HepG2 (cell line): Measurements from ENCODE around the gene UGT2A3. TPM values are rescaled to one million over a fixed set of nuclear protein-coding genes. Genes with fewer than 3 reads are reported as not detected.

Experiments used
- DR1 ChIP-seq: sonication (generic); formaldehyde crosslinking; IDR thresholded peaks from 2 replicates; pipeline ENCODE4 v1.8.0; 2021; ENCODE audit warnings: mild to moderate bottlenecking, missing genetic modification reagents, inconsistent platforms
- DRAP1 ChIP-seq: IDR thresholded peaks from 2 replicates; pipeline ENCODE4 v1.6.1; 2016; ENCODE audit warnings: missing genetic modification reagents, missing compliant biosample characterization
- FOXP1 ChIP-seq, 2 experiments: fragments of 450-650 bp in 1 of 2; IDR thresholded peaks; 2 replicates each; pipeline ENCODE4 v1.6.1; 2017 to 2018; ENCODE audit warnings: antibody characterized with exemption in 1 of 2
- ISL2 ChIP-seq: sonication (generic); formaldehyde crosslinking; IDR thresholded peaks from 2 replicates; pipeline ENCODE4 v1.5.0; 2020; ENCODE audit warnings: missing genetic modification reagents
- MIER2 ChIP-seq: IDR thresholded peaks from 2 replicates; pipeline ENCODE4 v1.6.1; 2016; ENCODE audit warnings: missing biosample characterization, missing genetic modification reagents
- MTA1 ChIP-seq: sonication (generic); formaldehyde crosslinking; IDR thresholded peaks from 2 replicates; pipeline ENCODE4 v1.4.0; 2020; ENCODE audit warnings: missing genetic modification reagents, mild to moderate bottlenecking, borderline replicate concordance
- MXD4 ChIP-seq: IDR thresholded peaks from 2 replicates; pipeline ENCODE4 v1.6.1; 2016; ENCODE audit warnings: mild to moderate bottlenecking, missing biosample characterization, missing genetic modification reagents
- SATB2 ChIP-seq: sonication (generic); formaldehyde crosslinking; IDR thresholded peaks from 2 replicates; pipeline ENCODE4 v1.5.0; 2020; ENCODE audit warnings: missing genetic modification reagents
- SMC3 ChIP-seq: IDR thresholded peaks from 2 replicates; pipeline ENCODE4 v1.6.1; 2011; ENCODE audit warnings: low read length, improper control_type of control experiment
- U2AF2 ChIP-seq: fragments of 200-400 bp; formaldehyde crosslinking; IDR thresholded peaks from 2 replicates; pipeline ENCODE4 v1.6.1; 2017; ENCODE audit warnings: low read depth, mild to moderate bottlenecking, low read length
- ZFP37 ChIP-seq: sonication (generic); formaldehyde crosslinking; IDR thresholded peaks from 2 replicates; pipeline ENCODE4 v1.4.0; 2020; ENCODE audit warnings: missing genetic modification reagents, borderline replicate concordance
- ZNF138 ChIP-seq: sonication (generic); formaldehyde crosslinking; IDR thresholded peaks from 2 replicates; pipeline ENCODE4 v1.5.0; 2020; ENCODE audit warnings: mild to moderate bottlenecking, low read depth, missing genetic modification reagents
- ZNF276 ChIP-seq: sonication (generic); formaldehyde crosslinking; IDR thresholded peaks from 2 replicates; pipeline ENCODE4 v1.4.0; 2020; ENCODE audit warnings: mild to moderate bottlenecking, low read depth, missing genetic modification reagents
- ZNF280B ChIP-seq: sonication (generic); formaldehyde crosslinking; IDR thresholded peaks from 2 replicates; pipeline ENCODE4 v1.5.0; 2020; ENCODE audit warnings: missing genetic modification reagents, mild to moderate bottlenecking, borderline replicate concordance
- ZNF431 ChIP-seq: sonication (generic); formaldehyde crosslinking; IDR thresholded peaks from 2 replicates; pipeline ENCODE4 v1.9.0; 2022; ENCODE audit warnings: missing genetic modification reagents, low read depth, mild to moderate bottlenecking, borderline replicate concordance
- ZNF564 ChIP-seq: sonication (generic); formaldehyde crosslinking; IDR thresholded peaks from 2 replicates; pipeline ENCODE4 v1.8.1; 2023; ENCODE audit warnings: mild to moderate bottlenecking, missing genetic modification reagents
- ZNF614 ChIP-seq: IDR thresholded peaks from 2 replicates; pipeline ENCODE4 v1.6.1; 2018; ENCODE audit warnings: missing biosample characterization, missing genetic modification reagents, inconsistent platforms, borderline replicate concordance
- ZSCAN21 ChIP-seq: sonication (generic); formaldehyde crosslinking; IDR thresholded peaks from 2 replicates; pipeline ENCODE4 v1.8.0; 2022; ENCODE audit warnings: mild to moderate bottlenecking, missing genetic modification reagents, moderate library complexity, borderline replicate concordance
- ZSCAN30 ChIP-seq: sonication (generic); formaldehyde crosslinking; IDR thresholded peaks from 2 replicates; pipeline ENCODE4 v1.5.0; 2020; ENCODE audit warnings: mild to moderate bottlenecking, missing genetic modification reagents
- ZXDC ChIP-seq: sonication (generic); formaldehyde crosslinking; IDR thresholded peaks from 2 replicates; pipeline ENCODE4 v1.5.0; 2020; ENCODE audit warnings: mild to moderate bottlenecking, missing genetic modification reagents
- polyA plus RNA-seq, 8 experiments: library from polyadenylated mRNA; depleted of rRNA in 3 of 8; stranded (reverse) in 7 of 8; unstranded in 1 of 8; fragments of >200 nt; fragmentation: Illumina TruSeq in 4 of 8; extraction: Trizol in 4 of 8; gene quantifications; 2 replicates each; pipeline versions ENCODE4 v1.2.1 to v1.2.3, GENCODE V29; 2011 to 2016; ENCODE audit warnings: low read depth in 4 of 8, missing spikeins in 1 of 8, mixed read lengths in 1 of 8; ENCODE audit not compliant: insufficient read depth in 1 of 8
- total RNA-seq, 5 experiments: library from RNA; depleted of rRNA; stranded (reverse); fragments of >200 nt; fragmentation: Illumina TruSeq; extraction: Trizol; gene quantifications; 2 replicates each; pipeline ENCODE4 v1.2.3, GENCODE V29; 2016; ENCODE audit warnings: low read depth in 1 of 5
- TF ChIP-seq, protein P1 (sequence below): sonication (generic); formaldehyde crosslinking; conservative IDR thresholded peaks from 2 replicates; pipeline ENCODE4 v1.8.0; 2022; ENCODE audit warnings: low read depth, missing genetic modification reagents
- TF ChIP-seq, protein P2 (sequence below): sonication (generic); formaldehyde crosslinking; IDR thresholded peaks from 2 replicates; pipeline ENCODE4 v1.4.0; 2020; ENCODE audit warnings: missing genetic modification reagents

The UGT2A3 gene
- total and polyA plus RNA-seq, 2 of the 13 experiments (the other 11 are each of a cell fraction or from before 2014, with no cell fraction given): 61.3 to 97.2 TPM

DNA sequence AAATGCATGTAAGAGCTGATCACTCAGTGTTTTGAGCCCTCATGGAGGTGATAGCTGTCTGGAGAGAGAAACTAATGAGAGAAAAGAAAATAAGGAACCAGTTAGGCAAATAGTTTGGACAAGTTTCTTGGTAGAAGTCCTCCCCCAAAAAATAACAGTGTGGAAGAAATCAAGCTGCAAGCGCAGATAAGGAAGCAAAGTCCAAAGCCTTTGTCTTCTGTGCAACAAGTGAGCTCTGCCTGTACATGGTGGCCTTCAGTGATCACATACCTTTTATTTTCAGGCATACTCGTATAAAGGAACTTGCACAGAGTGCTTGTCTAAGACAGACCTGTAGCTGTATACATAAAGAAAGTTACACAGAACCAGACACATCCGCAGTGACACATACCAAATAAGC is 2.5 kb upstream of the UGT2A3 start (continued):
- TF ChIP-seq ZNF280B (CRISPR knock-in tag) (no peak), ZNF564 (no peak), ZSCAN21 (no peak), DRAP1 (no peak), MTA1 (CRISPR knock-in tag) (no peak), MXD4 (no peak), ZSCAN30 (CRISPR knock-in tag) (no peak), MIER2 (CRISPR knock-in tag) (no peak), ZNF431 (CRISPR knock-in tag) (no peak), U2AF2 (no peak), DR1 (no peak), ISL2 (CRISPR knock-in tag) (no peak), FOXP1 (IDR thresholded peaks at IDR 0.05) (no peak), FOXP1 (CRISPR knock-in tag; IDR thresholded peaks at IDR 0.05) (no peak), ZNF276 (no peak), ZXDC (no peak), ZNF138 (CRISPR knock-in tag) (no peak), ZFP37 (CRISPR knock-in tag) (no peak), SATB2 (CRISPR knock-in tag) (no peak), SMC3 (no peak), ZNF614 (CRISPR knock-in tag) (0 out of 2 replicates have a peak, but pooled peaks have one; percentile 20)
- TF ChIP-seq, protein P1, sequence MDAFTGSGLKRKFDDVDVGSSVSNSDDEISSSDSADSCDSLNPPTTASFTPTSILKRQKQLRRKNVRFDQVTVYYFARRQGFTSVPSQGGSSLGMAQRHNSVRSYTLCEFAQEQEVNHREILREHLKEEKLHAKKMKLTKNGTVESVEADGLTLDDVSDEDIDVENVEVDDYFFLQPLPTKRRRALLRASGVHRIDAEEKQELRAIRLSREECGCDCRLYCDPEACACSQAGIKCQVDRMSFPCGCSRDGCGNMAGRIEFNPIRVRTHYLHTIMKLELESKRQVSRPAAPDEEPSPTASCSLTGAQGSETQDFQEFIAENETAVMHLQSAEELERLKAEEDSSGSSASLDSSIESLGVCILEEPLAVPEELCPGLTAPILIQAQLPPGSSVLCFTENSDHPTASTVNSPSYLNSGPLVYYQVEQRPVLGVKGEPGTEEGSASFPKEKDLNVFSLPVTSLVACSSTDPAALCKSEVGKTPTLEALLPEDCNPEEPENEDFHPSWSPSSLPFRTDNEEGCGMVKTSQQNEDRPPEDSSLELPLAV (CRISPR knock-in tag): no peak
- TF ChIP-seq, protein P2, sequence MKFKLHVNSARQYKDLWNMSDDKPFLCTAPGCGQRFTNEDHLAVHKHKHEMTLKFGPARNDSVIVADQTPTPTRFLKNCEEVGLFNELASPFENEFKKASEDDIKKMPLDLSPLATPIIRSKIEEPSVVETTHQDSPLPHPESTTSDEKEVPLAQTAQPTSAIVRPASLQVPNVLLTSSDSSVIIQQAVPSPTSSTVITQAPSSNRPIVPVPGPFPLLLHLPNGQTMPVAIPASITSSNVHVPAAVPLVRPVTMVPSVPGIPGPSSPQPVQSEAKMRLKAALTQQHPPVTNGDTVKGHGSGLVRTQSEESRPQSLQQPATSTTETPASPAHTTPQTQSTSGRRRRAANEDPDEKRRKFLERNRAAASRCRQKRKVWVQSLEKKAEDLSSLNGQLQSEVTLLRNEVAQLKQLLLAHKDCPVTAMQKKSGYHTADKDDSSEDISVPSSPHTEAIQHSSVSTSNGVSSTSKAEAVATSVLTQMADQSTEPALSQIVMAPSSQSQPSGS (CRISPR knock-in tag): no peak
